Smooth muscle cell (in vitro differentiated cells): ENCODE measurements around the gene BNIP3. TPM values are rescaled to one million over a fixed set of nuclear protein-coding genes. Genes with fewer than 3 reads are reported as not detected.

ENCODE experiments used
- DNase-seq: peaks from one replicate; lab custom pipeline; 2025; ENCODE audit not compliant: unreplicated experiment; lab: John Stamatoyannopoulos, UW
- H2AFZ ChIP-seq: fragments of 200-600 bp; sonication (generic); 2 replicates; pipeline ENCODE4 v1.6.0; 2016; ENCODE audit warnings: antibody characterized with exemption, low read depth, mild to moderate bottlenecking
- H3F3A ChIP-seq: fragments of 200-600 bp; sonication (generic); 2 replicates; pipeline ENCODE4 v1.6.0; 2017; ENCODE audit warnings: antibody characterized with exemption, low read depth
- H3K27ac ChIP-seq: fragments of 200-600 bp; sonication (generic); 2 replicates; pipeline ENCODE4 v1.5.1; 2016; ENCODE audit warnings: low read depth, mild to moderate bottlenecking
- H3K27me3 ChIP-seq: fragments of 200-600 bp; sonication (generic); 2 replicates; pipeline ENCODE4 v1.6.1; 2016; ENCODE audit warnings: low read depth, mild to moderate bottlenecking
- H3K36me3 ChIP-seq: fragments of 200-600 bp; sonication (generic); 2 replicates; pipeline ENCODE4 v1.5.1; 2016; ENCODE audit warnings: low read depth
- H3K4me1 ChIP-seq: fragments of 200-600 bp; sonication (generic); 2 replicates; pipeline ENCODE4 v1.5.1; 2016; ENCODE audit warnings: low read depth
- H3K4me2 ChIP-seq: fragments of 200-600 bp; sonication (generic); 2 replicates; pipeline ENCODE4 v1.6.0; 2016; ENCODE audit warnings: mild to moderate bottlenecking
- H3K4me3 ChIP-seq: fragments of 200-600 bp; sonication (generic); 2 replicates; pipeline ENCODE4 v1.5.1; 2016; ENCODE audit warnings: mild to moderate bottlenecking
- H3K79me2 ChIP-seq: fragments of 200-600 bp; sonication (generic); 2 replicates; pipeline ENCODE4 v1.6.0; 2016; ENCODE audit warnings: low read depth, mild to moderate bottlenecking
- H3K9ac ChIP-seq: fragments of 200-600 bp; sonication (generic); 2 replicates; pipeline ENCODE4 v1.6.0; 2016; ENCODE audit warnings: low read depth
- H3K9me3 ChIP-seq: fragments of 200-600 bp; sonication (generic); replicated peaks from 2 replicates; pipeline ENCODE4 v1.5.1; 2016; ENCODE audit warnings: low read depth
- H4K20me1 ChIP-seq: fragments of 200-600 bp; sonication (generic); 2 replicates; pipeline ENCODE4 v1.6.0; 2016; ENCODE audit warnings: low read depth
- CTCF ChIP-seq: fragments of 200-600 bp; sonication (generic); IDR thresholded peaks from 2 replicates; pipeline ENCODE4 v1.5.1; 2017; ENCODE audit warnings: borderline replicate concordance, mild to moderate bottlenecking, antibody characterized with exemption; ENCODE audit not compliant: insufficient read depth, poor library complexity, severe bottlenecking
- WGBS: methylation state at CpG from one replicate; pipeline ENCODE4 v1.1.7; 2016; ENCODE audit warnings: low lambda C conversion rate; 5-methylcytosine and 5-hydroxymethylcytosine counted together
- polyA plus RNA-seq: library from polyadenylated mRNA; unstranded; fragments of >200 nt; fragmentation: Nextera tagmentation; extraction: Ambion mirVana; gene quantifications from 2 replicates; pipeline ENCODE4 v1.2.1, GENCODE V29; 2016
- total RNA-seq: library from RNA; depleted of rRNA; stranded (reverse); fragments of >200 nt; gene quantifications from 2 replicates; pipeline ENCODE4 v1.2.3, GENCODE V29; 2014

The BNIP3 gene
- total and polyA plus RNA-seq, 2 experiments from 2014 or later, result 213 to 292 TPM

- Histone ChIP-seq H3K27ac (no peak overlapping the region), H3K27me3 (no peaks in the 10 kb centered on the region), H3K36me3 (peaks cover 11% of the 10 kb centered on the region), H3K4me2 (no peak overlapping the region), H2AFZ (no peak overlapping the region), H3K79me2 (peaks cover 39% of the 10 kb centered on the region), H3F3A (peaks cover 11% of the 10 kb centered on the region), H3K4me3 (no peak overlapping the region), H3K9me3 (no peaks in the 10 kb centered on the region), H3K4me1 (no peaks in the 10 kb centered on the region), H3K9ac (no peak overlapping the region), H4K20me1 (peaks cover 97% of the 10 kb centered on the region)
- no peak for DNase-seq
- TF ChIP-seq CTCF, result no peak
- 98% methylated on average over 18 of the region's 18 CpGs for WGBS
Measured at GRCh38 chr10:131970946-131971345, 10.8 kb downstream of the BNIP3 start.

GRCh38 chr10:131968949-131969348 lies 12.8 kb downstream of the BNIP3 start:
- no peak overlapping the region for H3K9ac ChIP-seq
- H3K27ac ChIP-seq, result no peak overlapping the region
- H3K9me3 ChIP-seq, result no peaks in the 10 kb centered on the region
- no peaks in the 10 kb centered on the region for H3K4me1 ChIP-seq
- H3K79me2 ChIP-seq, result peaks cover 19% of the 10 kb centered on the region
- H2AFZ ChIP-seq, result no peak overlapping the region
- no peaks in the 10 kb centered on the region for H3K27me3 ChIP-seq
- 86% methylated on average over 13 of the region's 13 CpGs for WGBS
- no peak overlapping the region for H3K4me2 ChIP-seq
- TF ChIP-seq CTCF, result no peak
- DNase-seq, result no peak
- H3K36me3 ChIP-seq, result peaks cover 11% of the 10 kb centered on the region
- H4K20me1 ChIP-seq, result peaks cover 92% of the 10 kb centered on the region
- H3F3A ChIP-seq, result peaks cover 11% of the 10 kb centered on the region
- H3K4me3 ChIP-seq, result no peak overlapping the region

GRCh38 chr10:131964298-131964697 lies 17.4 kb downstream of the BNIP3 start:
- WGBS, result 83% methylated on average over 9 of the region's 9 CpGs
- TF ChIP-seq CTCF, result no peak
- H3K79me2 ChIP-seq, result no peaks in the 10 kb centered on the region
- H3K36me3 ChIP-seq, result no peaks in the 10 kb centered on the region
- H4K20me1 ChIP-seq, result peaks cover 50% of the 10 kb centered on the region
- no peaks in the 10 kb centered on the region for H3K4me1 ChIP-seq
- H3K9me3 ChIP-seq, result no peaks in the 10 kb centered on the region
- no peaks in the 10 kb centered on the region for H3K27me3 ChIP-seq
- peaks cover 11% of the 10 kb centered on the region for H3F3A ChIP-seq
- H3K4me2 ChIP-seq, result no peak overlapping the region
- H3K27ac ChIP-seq, result no peak overlapping the region
- DNase-seq, result no peak
- H3K4me3 ChIP-seq, result no peak overlapping the region
- H3K9ac ChIP-seq, result no peak overlapping the region
- no peak overlapping the region for H2AFZ ChIP-seq

GRCh38 chr10:131963811-131964210 lies 17.9 kb downstream of the BNIP3 start:
- Histone ChIP-seq H3K27me3 (no peaks in the 10 kb centered on the region), H4K20me1 (peaks cover 45% of the 10 kb centered on the region), H2AFZ (no peak overlapping the region), H3K4me2 (no peak overlapping the region), H3K27ac (no peak overlapping the region), H3K9me3 (no peaks in the 10 kb centered on the region), H3K36me3 (no peaks in the 10 kb centered on the region), H3K4me1 (no peaks in the 10 kb centered on the region), H3K4me3 (no peak overlapping the region), H3F3A (peaks cover 6% of the 10 kb centered on the region), H3K9ac (no peak overlapping the region), H3K79me2 (no peaks in the 10 kb centered on the region)
- no peak for TF ChIP-seq CTCF
- 94% methylated on average over 9 of the region's 9 CpGs for WGBS
- DNase-seq, result no peak
